ENCODE results near the gene RDH14.

The RDH14 gene

DNA sequence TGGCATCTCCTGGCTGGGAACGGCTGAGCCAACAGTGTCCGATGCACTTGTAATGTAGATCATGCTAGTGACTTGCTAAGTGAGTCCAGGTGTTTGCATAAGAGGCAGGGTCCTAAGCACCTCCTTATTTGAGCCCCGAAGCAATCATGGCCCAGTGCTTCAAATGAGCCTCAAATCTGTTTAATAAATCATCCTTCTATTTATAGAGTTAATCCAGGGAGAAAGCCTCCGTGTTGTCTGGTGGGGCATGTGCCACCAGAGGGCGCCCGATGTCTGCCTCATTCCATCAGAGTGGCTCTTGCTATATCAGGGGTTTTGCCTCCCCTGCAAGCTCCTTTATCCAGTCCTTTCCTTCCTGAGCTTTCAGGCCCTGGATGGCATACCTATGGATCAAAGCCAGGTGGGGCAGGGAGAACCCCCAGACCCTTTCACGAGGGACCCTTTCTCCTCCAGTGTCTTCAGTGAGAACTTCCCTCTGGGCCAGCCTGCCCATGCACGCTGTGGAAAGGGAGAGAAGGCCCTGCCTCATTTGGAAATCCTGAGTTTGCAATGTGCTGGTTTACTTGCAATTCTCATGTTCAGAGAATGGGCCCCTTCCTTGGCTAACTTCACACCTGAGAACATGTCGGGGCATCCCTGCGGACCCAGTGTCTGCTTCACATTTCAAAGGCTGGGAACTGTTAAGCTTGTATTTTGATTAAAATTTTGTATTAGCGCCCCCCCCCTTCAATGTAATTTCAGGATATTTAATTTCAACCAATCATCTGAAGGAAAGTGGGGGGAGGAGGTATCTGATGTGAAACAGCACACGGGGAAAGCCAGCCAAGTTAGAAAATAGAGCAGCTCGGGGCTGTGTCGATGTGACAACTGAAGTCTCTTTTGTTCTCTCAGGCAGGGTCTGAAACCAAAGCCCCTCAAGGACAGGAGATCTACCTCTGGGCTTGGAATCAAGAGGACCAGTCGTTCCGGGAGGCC, 39.7 kb downstream of the RDH14 start:
- DNase-seq, result peak; percentile 30 to 70 (median 52)

DNA sequence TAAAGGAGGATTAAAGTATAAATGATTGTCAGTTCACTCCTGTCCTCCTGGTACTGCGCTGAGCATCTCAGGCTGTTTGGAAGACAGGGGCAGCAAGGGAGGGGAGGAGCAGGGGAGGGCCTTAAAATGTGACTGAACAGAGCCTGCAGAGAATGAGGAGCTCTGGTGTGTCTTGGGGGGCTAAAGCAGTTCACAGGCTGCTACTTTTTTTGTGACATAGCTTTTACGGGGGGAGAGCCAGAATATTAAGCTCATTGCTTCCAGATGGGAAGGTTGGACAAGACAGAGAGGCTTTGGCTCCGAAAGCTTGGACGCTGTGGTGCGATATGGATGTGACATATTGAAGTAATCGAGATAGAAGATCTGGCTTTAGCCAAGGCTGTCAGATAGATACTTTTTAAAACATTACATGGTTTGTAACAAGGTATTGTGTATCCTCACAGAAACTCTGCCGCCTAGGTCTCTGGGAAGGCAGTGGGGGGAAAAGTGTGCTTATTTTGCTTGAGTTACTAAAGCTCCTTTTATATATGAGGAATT, 40.5 kb downstream of the RDH14 start:
- no peak for DNase-seq

GRCh38 chr2:18518116-18519111, 42.0 kb downstream of the RDH14 start:
- no peak for DNase-seq

DNA sequence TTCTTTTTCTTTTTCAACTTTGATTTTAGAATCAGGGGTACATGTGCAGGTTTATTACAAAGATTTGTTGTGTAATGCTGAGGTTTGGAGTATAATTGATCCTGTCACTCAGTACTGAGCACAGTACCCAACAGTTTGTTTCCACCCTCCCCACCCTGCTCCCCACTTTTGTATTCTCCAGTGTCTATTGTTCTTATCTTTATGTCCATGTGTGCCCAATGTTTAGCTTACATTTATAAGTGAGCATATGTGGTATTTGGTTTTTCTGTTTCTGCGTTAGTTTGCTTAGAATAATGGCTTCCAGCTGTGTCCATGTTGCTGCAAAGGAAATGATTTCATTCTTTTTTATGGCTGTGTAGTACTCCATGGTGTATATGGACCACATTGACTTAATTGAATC, 43.1 kb downstream of the RDH14 start:
- DNase-seq, result no peak

DNA sequence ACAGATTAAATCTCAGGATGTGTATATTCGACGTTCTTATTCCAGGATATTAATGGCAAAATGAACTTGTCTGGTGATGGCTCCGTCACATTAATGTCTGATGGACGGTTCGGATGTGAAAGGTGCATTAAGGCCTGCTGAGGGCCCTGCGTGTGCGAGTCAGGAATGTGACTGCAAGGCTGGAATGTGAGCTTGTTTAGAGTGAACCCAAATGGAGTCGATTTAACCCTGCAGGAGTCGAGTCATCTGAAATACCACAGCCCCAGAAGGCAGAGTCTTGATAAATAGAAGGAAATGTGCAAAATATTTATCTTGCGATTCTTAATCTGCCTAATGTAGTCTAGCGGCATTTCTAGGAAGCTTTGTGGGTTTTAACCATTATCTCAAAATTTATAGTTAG, 44.3 kb downstream of the RDH14 start:
- no peak for DNase-seq

GRCh38 chr2:18514526-18515461, 45.7 kb downstream of the RDH14 start:
- no peak for DNase-seq

DNA sequence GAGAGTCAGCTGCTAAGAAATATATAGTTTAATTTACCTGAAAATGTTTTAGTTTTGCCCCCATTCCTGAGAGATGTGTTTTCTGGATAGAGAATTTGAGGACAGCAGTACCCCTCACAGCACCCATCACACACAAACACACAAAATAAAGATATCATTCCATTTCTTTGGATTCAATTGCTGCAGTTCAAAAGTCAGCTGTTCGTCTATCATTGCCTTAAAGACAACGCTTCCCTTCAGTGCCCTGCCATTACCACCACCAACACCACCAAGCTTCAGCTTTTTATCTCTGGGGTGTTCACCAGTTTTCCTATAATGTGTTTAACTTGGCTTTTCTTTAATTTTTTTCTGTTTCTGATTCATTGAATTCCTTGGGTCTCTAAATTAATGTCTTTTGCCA, 49.7 kb downstream of the RDH14 start:
- DNase-seq, result no peak

GRCh38 chr2:18506883-18507509, 53.5 kb downstream of the RDH14 start:
- no peak for DNase-seq

- DNase-seq, result no peak
Observed at GRCh38 chr2:18505703-18506341, 54.6 kb downstream of the RDH14 start.
